Skeletal muscle cell (primary cell): Measurements from ENCODE around the gene INTS15.

Experiments used
- DNase-seq: peaks from one replicate; pipeline ENCODE4 v3.0.0-alpha.2; 2010; ENCODE audit warnings: low read depth
- H3K4me3 ChIP-seq: 2 replicates; pipeline ENCODE4 v1.5.1; 2011; ENCODE audit warnings: low read depth, mild to moderate bottlenecking, control low read depth, low read length, moderate library complexity

The INTS15 gene

GRCh38 chr7:6653071-6654003 lies 63.5 kb downstream of the INTS15 start:
- no peak overlapping the region for H3K4me3 ChIP-seq

GRCh38 chr7:6654113-6654841 lies 64.5 kb downstream of the INTS15 start:
- H3K4me3 ChIP-seq: no peak overlapping the region
- DNase-seq: no peak

More at GRCh38 chr7:6653071-6654003, 63.5 kb downstream of the INTS15 start:
- no peak for DNase-seq

GRCh38 chr7:6654842-6655610 lies 65.2 kb downstream of the INTS15 start:
- no peak overlapping the region for H3K4me3 ChIP-seq
- no peak for DNase-seq

- no peak for DNase-seq
- H3K4me3 ChIP-seq: no peak overlapping the region
These were observed 66.0 kb downstream of the INTS15 start for GRCh38 chr7:6655636-6656385.

GRCh38 chr7:6656413-6656812 lies 66.6 kb downstream of the INTS15 start:
- DNase-seq: no peak
- H3K4me3 ChIP-seq: no peak overlapping the region
